Kasumi-1 (cell line): ENCODE results near the gene KLHL36.

Source experiments
- DNase-seq, 2 experiments: peaks; one replicate each; lab custom pipeline; 2025; lab: John Stamatoyannopoulos, UW

KLHL36 gene

DNA sequence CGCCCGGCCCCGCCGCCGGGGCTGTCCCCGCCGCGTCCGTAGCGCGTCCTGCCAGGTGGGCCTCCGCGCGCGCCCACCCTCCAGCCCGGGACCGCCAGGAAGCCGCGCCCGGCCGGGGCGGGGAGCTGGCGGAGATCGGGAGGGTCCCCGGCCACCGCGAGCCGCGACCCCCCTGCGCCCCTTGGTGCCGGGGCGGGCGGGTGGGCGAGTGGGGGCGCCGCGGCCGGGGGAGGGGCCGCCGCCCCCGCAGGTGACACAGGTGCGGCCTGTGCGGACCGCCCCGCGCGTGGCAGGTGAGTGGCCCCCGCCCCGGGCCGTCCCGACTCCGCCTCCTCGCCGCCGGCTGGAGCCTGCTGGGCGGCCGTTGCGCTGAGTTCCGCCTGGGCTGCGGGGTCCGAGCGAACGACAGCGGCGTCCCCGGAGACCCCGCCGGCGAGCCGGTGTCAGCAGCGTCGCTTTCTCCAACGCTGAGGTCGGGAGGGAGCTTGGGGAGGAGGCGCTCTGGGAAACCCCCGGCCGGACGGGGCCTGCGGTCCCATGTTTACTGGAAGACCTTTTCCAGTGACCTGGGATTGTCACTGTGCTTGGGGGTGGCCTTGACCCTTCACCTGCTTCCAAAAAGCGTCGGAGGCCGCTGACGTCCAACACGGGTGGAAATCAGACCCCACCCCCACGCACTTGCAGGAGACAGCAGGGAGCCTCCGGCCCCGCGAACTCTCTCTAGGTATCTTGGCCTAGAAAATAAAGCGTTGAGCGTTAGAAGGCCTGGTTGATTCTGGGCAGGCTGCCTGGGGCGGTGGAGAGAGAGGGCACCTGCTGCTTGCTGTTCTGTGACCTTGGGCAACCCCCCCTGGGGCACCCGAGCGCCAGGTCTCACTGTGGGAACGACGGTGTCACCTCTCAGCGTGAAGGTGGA is 542 bp downstream of the KLHL36 start:
- DNase-seq, result no peak

DNA sequence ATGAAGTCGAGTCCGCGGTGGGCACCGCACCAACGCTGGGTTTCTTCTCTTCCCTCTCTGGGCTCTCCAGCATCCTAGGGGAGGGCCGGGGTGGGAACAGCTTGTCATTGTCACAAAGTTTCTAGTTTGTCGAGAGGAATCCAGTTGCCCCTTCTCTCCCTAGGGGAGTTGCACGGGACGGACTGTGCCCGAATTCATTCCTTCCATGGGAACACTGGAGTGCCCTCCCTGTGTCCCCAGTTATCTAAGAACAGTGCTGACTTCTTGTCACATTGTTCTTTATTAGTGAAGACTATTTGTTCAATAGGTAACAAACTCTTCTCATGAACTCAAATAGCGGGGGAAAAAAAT is 1.2 kb downstream of the KLHL36 start:
- DNase-seq, result no peak

DNA sequence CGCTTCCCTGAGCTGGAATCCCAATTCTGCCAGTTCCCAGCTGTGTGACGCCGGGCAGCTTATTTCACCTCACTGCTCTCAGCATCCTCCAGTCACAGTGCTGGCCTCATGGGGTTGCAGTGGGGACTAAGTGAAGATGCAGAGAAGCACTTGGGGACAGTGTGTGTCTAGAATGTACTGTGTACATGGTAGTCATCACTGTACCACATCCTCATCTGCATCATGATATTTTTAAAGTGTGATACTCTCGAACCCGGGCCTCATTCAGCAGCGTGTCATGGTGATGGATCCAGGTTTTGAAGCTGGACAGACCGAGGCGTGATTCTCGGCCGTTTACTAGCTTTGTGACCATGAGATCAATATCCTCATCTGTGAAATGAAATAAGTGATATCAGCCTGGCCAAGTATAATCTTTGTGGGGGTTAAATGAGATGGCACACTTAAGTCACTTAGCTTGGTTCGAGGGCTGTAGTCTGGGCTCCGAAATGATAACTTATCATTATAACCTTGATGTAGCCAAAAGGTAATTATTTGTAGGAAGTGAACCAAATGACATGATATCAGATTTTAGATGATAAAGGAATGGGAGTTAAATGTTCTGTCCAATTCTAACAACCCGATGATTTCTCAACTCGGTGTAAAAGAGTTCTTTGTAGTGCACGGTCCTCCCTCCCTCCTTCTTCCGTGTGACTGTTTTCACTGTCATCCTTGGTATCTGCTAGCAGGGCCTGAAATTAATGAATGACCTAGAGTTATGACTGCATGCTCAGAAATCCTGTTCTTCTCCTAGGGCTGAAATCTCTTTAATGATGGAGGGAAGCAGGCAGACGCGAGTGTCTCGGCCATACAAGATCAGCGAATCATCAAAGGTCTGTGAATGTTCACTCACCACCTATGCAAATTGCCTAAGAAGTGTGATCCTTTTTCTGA is 2.0 kb downstream of the KLHL36 start:
- no peak for DNase-seq

DNA sequence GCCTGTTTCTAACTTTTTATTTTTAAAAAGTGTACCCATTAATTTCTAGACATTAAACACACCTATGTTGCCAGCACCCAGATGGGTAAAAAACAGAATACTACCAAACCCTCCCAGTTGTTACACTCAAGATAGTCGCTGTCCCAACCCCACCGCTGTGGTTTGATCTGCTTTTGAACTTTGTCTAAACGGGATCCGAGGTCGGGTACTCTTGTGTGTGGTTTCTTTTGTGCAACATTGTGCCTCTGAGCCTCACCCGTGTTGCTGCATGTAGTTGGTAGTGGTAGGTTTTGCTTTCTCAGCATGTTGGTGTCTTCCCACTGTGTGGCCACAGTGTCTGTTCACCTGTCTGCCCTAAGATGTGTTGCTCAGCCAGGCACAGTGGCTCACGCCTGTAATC is 4.3 kb downstream of the KLHL36 start:
- DNase-seq, result no peak

DNA sequence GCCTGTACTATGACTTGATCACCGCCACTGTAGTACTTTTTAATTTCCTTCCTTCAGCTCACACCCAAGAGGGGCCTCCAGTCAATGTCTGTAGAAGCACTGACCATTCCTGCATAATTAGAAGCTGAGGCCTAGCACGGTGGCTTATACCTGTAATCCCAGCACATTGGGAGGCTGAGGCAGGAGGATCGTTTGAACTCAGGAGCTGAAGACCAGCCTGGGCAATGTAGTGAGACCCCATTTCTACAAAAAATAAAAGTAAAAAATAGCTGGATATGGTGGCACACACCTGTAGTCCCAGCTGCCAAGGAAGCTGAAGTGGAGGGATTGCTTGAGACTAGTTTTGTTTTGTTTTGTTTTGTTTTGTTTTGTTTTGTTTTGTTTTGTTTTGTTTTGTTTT is 5.9 kb downstream of the KLHL36 start:
- DNase-seq, result no peak

DNA sequence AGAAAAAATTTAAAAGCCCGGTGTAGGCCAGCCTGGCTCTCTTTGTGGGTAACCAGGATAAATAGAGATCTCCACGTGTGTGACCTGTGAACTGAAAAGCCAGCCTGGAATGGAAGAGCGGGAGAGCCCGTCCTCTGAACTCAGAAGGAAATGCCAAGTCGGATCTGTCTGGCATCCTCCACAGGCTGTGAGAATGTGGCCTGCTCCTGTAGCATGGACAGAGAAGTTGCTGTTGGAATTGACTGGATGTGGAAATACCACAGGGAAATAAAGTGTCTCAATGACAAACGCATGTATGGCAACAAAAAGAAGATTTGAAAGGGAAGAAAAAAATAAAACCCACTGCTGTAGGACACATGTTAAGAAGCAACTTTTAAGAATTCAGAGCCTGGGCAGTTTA is 6.7 kb downstream of the KLHL36 start:
- DNase-seq, result no peak

DNA sequence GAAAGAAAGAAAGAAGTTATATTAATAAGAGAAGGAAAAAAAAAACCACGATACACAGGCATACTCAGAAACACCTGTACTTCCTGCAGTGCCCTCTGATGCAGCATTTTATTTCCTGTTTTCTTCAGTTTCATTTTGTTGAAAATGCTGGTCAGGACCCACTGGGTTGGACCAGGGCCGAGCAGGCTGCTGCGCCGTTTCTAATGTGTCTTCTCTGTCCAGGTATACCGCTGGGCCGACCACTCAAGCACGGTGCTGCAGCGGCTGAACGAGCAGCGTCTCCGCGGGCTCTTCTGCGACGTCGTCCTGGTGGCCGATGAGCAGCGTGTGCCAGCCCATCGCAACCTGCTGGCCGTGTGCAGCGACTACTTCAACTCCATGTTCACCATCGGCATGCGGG is 8.3 kb downstream of the KLHL36 start:
- DNase-seq, result no peak

DNA sequence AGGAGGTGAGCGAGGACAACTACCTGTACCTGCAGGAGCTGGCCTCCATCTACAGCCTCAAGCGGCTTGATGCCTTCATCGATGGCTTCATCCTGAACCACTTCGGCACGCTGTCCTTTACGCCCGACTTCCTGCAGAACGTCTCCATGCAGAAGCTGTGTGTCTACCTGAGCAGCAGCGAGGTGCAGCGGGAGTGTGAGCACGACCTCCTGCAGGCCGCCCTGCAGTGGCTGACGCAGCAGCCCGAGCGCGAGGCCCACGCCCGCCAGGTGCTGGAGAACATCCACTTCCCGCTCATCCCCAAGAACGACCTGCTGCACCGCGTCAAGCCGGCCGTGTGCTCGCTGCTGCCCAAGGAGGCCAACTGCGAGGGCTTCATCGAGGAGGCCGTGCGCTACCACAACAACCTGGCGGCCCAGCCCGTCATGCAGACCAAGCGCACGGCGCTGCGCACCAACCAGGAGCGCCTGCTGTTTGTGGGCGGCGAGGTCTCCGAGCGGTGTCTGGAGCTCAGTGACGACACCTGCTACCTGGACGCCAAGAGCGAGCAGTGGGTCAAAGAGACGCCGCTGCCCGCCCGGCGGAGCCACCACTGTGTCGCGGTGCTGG is 9.0 kb downstream of the KLHL36 start:
- no peak for DNase-seq

DNA sequence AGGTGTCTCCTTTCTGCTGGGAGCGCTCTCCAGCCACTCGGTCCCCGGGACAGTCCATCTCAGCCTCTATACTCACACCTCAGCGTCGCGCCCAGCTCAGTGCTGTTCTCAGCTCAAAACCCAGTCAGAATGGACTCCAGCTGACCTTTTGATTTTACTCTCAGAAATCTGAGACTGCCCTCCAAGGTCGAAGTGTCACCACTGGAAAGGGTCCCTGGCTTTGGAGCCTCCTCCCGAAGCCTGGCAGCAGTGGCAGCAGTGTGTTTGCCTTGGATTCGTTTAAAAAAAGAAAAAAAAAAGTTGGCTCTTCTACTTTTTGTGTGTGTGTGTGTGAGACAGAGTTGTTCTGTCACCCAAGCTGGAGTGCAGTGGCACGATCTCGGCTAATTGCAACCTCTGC is 10.4 kb downstream of the KLHL36 start:
- no peak for DNase-seq

DNA sequence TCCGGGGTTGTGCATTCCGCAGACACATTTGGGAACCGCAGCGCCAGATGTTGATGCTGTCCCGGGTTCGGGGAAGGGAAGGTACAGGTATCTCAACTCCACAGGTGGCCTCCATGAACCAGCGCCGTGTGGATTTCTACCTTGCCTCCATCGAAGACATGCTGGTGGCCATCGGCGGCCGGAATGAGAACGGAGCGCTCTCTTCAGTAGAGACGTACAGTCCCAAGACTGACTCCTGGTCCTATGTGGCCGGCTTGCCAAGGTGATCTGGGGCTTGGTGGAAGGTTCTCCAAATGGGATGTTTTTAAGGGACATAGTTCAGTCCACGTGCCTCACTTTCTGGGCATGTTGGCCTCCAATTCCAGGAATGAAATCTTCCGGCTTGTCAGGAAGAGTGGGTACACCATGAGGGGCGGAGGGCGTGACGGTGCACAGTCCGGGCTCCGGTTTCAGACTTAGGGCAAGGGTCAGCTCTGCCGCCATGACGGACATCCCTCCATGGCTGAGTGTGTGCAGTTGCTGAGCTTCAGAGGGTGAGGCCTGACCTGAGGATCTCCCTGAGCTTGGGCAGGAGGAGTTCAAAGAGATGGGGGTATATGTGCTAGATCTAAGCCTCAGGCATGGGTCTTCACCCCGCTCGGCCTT is 11.5 kb downstream of the KLHL36 start:
- DNase-seq, result no peak

DNA sequence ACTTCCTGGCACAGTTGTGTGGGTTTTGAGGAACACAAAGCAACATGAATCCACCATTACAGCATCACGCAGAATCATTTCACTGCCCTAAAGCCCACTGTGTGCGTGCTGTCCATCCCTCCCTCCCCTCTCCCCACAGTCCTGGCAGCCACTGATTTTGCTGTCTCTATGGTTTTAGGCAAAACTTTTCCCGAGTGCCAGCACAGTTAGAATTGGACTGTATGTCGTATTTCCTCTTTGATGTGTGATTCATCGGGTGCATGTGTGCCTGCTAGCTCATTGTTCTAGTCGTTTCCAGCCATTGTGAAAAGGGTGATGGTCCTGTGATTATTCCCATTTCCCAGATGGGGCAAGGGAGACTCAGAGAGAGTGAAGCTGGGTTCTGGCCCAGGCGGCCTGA is 12.7 kb downstream of the KLHL36 start:
- no peak for DNase-seq

DNA sequence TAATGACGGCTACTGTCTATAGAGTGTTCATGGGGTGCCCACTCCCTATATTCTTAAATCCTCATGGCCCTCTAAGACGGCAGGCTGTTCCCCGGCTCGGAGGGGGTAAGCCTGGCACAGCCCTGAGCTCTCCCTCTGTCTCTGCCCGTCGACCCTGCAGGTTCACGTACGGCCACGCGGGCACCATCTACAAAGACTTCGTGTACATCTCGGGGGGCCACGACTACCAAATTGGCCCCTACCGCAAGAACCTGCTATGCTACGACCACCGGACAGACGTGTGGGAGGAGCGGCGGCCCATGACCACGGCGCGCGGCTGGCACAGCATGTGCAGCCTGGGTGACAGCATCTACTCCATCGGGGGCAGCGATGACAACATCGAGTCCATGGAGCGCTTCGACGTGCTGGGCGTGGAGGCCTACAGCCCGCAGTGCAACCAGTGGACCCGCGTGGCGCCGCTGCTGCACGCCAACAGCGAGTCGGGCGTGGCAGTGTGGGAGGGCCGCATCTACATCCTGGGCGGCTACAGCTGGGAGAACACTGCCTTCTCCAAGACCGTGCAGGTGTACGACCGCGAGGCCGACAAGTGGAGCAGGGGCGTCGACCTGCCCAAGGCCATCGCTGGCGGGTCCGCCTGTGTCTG is 13.2 kb downstream of the KLHL36 start:
- DNase-seq, result no peak

DNA sequence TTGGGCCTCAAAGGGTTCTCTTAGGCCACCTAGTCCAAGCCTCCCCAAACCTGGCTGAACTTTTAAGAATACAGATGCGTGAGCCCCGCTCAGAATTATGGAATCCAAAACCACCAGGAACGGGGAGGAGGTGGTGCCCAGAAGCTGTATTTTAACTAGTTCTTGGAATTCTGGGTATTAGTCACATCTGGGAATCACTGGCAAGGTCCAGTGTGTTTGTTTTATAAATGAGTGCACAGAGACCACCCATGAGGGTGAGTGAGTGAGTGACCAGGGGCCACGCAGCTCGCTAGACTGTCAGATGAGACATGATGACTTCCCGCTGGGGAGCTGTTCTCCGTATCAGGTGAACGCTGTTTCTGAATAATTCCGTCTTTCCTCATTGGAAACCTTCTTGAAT is 14.2 kb downstream of the KLHL36 start:
- DNase-seq, result no peak

DNA sequence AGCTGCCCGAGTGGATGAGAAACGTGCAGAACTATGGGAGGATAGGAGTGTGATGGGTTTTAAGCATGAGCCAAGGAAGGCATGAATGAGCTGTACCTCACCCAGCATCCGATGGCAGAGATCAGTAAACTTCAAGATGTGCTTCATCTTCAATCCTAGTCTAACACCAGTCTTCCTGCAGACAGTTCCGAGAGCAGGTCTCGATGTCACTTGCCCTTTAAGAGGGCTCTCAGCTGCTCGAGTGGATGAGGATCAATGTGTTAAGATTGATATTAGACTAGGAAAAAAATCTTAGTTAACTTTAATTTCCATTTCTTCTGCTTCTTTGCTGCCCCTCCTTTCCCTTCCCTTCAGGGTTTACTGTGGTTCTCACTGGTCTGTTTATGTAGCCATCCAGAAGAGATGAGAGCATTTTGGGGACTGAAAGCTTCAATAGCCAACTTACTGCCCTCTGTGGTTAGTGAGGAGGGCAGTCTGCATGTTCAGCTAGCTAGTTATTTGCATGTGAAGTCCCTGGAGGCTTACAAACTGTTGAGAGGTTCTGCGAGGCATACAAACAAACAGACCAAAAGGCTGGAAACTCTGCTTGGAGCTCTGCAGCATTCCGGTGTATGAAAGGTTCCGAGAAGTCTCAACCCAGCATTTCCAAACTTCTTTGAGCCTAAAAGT is 15.3 kb downstream of the KLHL36 start:
- DNase-seq, result no peak

DNA sequence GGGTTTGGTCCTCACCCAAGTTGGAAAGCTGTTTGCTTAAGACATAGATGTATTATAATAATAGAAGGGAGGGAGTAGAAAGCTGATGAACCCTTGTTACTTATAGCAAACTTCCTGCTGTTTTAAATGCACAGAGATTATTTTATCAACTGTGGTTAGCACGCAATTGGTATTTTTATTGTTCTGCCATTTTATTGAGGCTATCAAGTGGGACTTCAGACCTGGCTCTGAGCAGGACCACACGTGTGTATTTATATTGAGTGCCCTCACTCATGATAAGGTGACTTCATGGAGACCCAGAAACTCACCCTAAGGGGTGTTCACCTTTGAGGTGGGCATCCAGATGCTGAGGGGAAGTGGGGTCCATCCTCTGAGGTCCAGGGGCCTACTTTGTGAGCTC is 17.0 kb downstream of the KLHL36 start:
- DNase-seq, result no peak

DNA sequence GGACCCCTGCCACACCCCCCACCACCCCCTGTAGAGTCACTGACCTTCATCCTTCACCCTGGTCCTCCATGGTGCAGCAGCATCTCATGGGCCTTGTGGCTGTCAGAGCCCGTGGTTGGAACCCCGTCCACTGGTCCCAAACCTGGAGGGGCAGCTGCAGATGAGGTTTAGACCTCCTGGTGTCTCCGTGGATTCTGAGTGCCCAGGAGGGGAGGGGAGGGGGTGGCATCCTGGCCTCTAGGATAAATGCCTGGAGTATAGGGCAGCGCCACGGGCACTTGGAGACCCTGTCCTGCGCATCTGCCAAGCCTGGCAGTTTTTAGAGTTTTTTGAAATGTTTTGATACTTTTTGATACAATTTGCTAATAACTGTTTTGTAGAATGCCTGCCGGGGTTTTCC is 17.5 kb downstream of the KLHL36 start:
- no peak for DNase-seq

DNA sequence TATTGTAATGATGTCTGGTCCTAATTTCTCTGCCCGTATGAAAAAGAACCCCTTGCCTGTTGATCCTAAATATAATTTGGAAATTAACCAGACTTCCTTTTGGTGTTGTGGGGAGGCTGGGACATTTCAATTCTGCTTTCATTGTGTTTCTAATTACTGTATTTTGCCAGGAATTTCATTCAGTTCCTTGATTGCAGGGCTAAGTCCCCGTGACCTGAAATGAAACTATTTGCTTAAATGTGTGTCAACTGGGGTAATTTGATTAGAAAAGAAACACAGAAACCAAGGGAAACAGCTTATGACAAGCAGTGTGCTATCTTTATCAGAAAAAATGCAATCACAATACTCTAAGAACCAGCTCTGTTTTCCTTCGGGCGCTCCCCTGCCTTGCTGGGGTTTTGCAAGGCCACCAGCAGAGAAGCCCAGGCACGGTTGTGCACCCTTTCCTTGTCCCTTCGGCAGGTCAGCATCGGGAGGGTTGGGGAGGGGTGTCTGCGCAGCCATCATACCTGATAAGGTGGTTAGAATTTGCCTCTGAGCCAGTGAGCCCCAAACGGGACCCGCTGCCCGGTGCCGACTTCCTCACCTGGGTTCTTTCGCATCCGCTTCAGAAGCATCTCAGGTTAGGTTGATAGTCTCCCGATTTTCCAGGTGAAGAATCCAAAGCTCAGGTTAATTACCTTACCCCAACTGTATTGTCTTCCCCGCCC is 19.4 kb downstream of the KLHL36 start:
- DNase-seq, result no peak

DNA sequence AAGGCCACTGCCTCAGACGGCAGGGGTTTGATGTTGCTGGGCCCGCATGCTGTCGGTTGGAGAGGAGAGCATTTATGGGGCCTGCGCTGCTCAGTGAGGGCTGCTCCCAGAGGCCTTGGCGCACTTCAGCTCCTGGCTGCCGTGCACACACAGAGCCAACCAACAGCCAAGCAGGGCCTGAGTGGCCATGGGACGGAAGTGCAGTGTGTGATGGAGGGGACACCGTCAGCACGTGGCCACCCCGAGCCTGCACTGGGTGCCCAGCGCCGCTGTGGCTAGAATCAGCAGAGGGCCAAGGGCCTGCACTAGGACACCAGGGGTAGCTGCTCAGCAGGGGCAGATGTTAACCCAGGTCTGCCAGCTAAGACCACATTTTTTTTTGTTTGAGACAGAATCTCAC is 21.8 kb downstream of the KLHL36 start:
- no peak for DNase-seq

DNA sequence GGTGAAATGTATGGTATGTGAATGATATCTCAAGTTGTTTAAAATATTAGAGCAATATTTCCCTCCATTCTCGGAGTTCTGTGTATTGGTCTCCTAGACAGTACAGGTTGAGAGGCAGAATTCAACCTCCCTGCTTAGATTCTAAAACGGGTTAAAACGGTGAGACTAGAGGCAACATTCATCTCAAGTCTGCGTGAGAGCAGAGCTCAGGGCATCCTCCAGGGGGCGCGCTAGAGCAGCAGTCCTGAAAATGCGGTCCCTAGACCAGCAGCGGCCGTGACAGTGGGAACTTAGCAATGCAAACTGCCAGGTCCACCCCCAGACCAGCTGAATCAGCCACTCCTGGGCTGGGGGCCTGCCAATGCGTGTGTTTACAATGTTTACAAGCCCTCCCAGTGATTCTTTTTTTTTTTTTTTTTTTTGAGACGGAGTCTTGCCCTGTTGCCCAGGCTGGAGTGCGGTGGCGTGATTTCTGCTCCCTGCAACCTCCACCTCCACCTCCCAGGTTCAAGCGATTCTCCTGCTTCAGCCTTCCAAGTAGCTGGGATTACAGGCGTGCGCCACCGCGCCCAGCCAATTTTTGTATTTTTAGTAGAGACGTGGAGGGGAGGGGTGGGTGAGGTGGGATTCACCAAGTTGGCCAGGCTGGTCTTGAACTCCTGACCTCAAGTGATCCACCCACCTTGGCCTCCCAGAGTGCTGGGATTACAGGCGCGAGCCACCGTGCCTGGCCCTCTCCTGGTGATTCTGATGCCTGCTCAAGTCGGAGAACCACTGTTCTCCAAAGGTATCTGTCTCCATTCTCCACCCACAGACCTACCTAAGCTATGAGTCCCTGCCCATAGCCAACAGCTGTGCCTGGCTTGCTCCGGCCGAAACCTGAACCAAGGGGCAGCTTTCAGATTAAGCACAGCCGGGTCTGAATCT is 24.2 kb downstream of the KLHL36 start:
- DNase-seq, result peak; percentile 67

DNA sequence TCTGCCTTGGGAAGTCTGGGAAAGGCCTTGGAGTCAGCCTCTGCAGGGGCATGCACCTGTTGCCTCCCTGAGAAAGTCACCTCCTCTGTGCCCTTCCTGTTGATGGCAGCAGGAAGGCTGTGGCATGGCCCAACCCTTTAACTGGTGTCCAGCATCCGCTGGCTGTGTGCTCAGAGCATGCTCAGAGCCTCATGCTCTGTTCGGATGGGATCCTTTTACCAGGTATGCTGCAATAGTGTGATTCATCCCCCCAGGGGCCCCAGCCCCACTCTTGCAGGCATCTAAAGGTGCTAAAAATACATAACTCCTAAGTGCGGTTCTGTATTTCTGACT is 24.9 kb downstream of the KLHL36 start:
- DNase-seq, result no peak
